ENCODE results near the gene ANKRD63. TPM values are rescaled to one million over a fixed set of nuclear protein-coding genes. Genes with fewer than 3 reads are reported as not detected.

Gene ANKRD63
- total RNA-seq, 1 experiment from 2014 or later = 0.46 TPM

DNA sequence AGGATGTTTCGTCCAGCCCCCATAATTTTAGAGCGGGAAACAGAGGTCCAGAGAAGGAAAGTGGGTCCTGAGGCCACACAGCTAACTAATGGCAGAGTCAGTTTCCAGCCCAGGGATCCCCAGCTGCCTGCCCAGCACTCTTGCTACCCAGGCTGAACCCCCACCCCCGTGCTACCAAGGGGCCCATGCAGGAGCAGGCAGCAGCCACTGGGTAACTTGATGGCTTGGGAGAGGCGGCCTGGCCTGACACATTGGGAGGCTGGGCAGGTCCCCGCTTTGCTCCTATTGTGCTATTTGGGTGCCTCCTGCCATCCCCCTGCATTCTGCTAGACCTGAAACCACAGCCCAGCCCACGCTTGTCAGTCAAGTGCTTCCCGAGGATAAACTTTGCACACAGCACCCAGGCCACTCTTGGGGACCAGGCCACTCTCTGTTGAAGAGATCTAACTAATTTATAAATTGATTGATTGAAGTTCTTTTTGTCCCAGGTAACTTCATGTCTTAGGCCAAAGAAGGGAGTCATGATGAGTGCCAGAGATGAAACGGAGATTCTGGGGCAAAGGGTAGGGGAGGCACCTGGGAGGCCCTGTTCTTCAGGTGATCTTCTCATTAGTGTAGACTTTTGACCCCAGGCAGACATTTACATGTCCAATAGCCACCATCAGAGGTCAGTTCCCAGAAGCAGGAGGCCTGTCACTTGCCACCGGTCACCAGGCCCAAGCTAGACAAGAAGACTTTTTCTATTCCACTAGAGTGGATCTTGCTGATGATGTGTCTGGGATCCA is 37.0 kb downstream of the ANKRD63 start:
- H3K27ac ChIP-seq (ENCODE audit: insufficient read length, low read depth, low read length) = no peak overlapping the region
- H4K5ac ChIP-seq (ENCODE audit: insufficient read length, low read depth, low read length) = no peak overlapping the region
- H3K36me3 Mint-ChIP-seq (ENCODE audit: insufficient read depth in 1 of 3, low read depth in 3 of 3) = no peaks in the 10 kb centered on the region
- no peak overlapping the region for H2BK12ac ChIP-seq (ENCODE audit: insufficient read length, low read depth, low read length)
- DNase-seq = peak; percentile 25
- H3K4me2 ChIP-seq (ENCODE audit: insufficient read depth, insufficient read length, low read length) = no peak overlapping the region
- no peak overlapping the region for H3K9ac ChIP-seq (ENCODE audit: extremely low read depth, insufficient read length, low read length)
- no peak overlapping the region for H3K56ac ChIP-seq (ENCODE audit: insufficient read length, low read depth, low read length)
- no peak overlapping the region for H2AK5ac ChIP-seq (ENCODE audit: insufficient read length, low read length)
- H3K79me1 ChIP-seq (ENCODE audit: insufficient read depth, low read depth, low read length, poor library complexity, severe bottlenecking) = no peaks in the 10 kb centered on the region
- H2BK5ac ChIP-seq (ENCODE audit: insufficient read length, low read length) = no peak overlapping the region
- peaks cover 15 to 18% of the 10 kb centered on the region in 2 experiments for H3K4me1 Mint-ChIP-seq
- H3K4ac ChIP-seq (ENCODE audit: low read depth, low read length) = no peak overlapping the region
- no peaks in the 10 kb centered on the region for H3K9me3 Mint-ChIP-seq
- H3K14ac ChIP-seq (ENCODE audit: insufficient read depth, low read length) = no peak overlapping the region
- H2BK20ac ChIP-seq (ENCODE audit: low read depth, low read length, poor library complexity, severe bottlenecking) = no peak overlapping the region
- no peak overlapping the region for H4K8ac ChIP-seq (replicated peaks; ENCODE audit: insufficient read length, low read depth, low read length)
- no peak overlapping the region for H3T11ph ChIP-seq (ENCODE audit: low read length)
- H4K20me1 ChIP-seq (ENCODE audit: control insufficient read depth, insufficient read depth, insufficient read length) = no peaks in the 10 kb centered on the region
- H3K79me2 ChIP-seq (ENCODE audit: insufficient read depth, low read length) = no peaks in the 10 kb centered on the region
- H4K91ac ChIP-seq (ENCODE audit: insufficient read length, low read depth, low read length) = no peak overlapping the region
- no peak overlapping the region for H2BK15ac ChIP-seq (ENCODE audit: low read depth, low read length)
- no peaks in the 10 kb centered on the region for H3K23me2 ChIP-seq (ENCODE audit: insufficient read length, low read depth, low read length, poor library complexity, severe bottlenecking)
- no peaks in the 10 kb centered on the region for H3K27me3 ChIP-seq (ENCODE audit: insufficient read depth, low read length)
- no peak overlapping the region for H3K18ac ChIP-seq (ENCODE audit: insufficient read length, low read depth, low read length)
- no peak overlapping the region for H3K4me3 Mint-ChIP-seq
- no peak overlapping the region for H2BK120ac ChIP-seq (ENCODE audit: low read depth, low read length, poor library complexity, severe bottlenecking)
- peak overlapping the region in 1 of 3 experiments; percentile 67; a peak in 2 of 7 replicates for H3K27ac Mint-ChIP-seq
- WGBS (ENCODE audit: extremely low coverage, insufficient read length, low lambda C conversion rate) = no CpG with 5 or more reads among the region's 9 CpGs
- no peaks in the 10 kb centered on the region for H3K9me3 ChIP-seq (ENCODE audit: control insufficient read depth, low read depth, low read length)
- no peak overlapping the region for H2AFZ ChIP-seq (ENCODE audit: low read length)
- H3K4me1 ChIP-seq (ENCODE audit: insufficient read depth, low read length) = no peaks in the 10 kb centered on the region
- peaks cover 13% of the 10 kb centered on the region for H3K27me3 Mint-ChIP-seq (ENCODE audit: low read depth)
- TF ChIP-seq, protein P1, sequence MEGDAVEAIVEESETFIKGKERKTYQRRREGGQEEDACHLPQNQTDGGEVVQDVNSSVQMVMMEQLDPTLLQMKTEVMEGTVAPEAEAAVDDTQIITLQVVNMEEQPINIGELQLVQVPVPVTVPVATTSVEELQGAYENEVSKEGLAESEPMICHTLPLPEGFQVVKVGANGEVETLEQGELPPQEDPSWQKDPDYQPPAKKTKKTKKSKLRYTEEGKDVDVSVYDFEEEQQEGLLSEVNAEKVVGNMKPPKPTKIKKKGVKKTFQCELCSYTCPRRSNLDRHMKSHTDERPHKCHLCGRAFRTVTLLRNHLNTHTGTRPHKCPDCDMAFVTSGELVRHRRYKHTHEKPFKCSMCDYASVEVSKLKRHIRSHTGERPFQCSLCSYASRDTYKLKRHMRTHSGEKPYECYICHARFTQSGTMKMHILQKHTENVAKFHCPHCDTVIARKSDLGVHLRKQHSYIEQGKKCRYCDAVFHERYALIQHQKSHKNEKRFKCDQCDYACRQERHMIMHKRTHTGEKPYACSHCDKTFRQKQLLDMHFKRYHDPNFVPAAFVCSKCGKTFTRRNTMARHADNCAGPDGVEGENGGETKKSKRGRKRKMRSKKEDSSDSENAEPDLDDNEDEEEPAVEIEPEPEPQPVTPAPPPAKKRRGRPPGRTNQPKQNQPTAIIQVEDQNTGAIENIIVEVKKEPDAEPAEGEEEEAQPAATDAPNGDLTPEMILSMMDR (conservative IDR thresholded peaks at IDR 0.05) = no peak
- H3K23ac ChIP-seq (ENCODE audit: insufficient read length, low read depth, low read length) = no peak overlapping the region
